Endodermal cell (in vitro differentiated cells): Measurements from ENCODE around the gene GNB1. TPM values are rescaled to one million over a fixed set of nuclear protein-coding genes. Genes with fewer than 3 reads are reported as not detected.

Experiments
- DNase-seq: peaks from one replicate; pipeline ENCODE4 v3.0.0-alpha.2; 2017
- H3K27ac ChIP-seq: 2 replicates; pipeline ENCODE4 v1.5.1; 2013; ENCODE audit warnings: mild to moderate bottlenecking, low read depth, low read length, moderate library complexity
- H3K27me3 ChIP-seq: 2 replicates; pipeline ENCODE4 v1.6.1; 2013; ENCODE audit warnings: mild to moderate bottlenecking, low read length, moderate library complexity; ENCODE audit not compliant: insufficient read depth, control insufficient read depth, poor library complexity, severe bottlenecking
- H3K36me3 ChIP-seq: 2 replicates; pipeline ENCODE4 v1.7.0; 2013; ENCODE audit warnings: mild to moderate bottlenecking, low read length, moderate library complexity; ENCODE audit not compliant: control insufficient read depth, insufficient read depth
- H3K4me1 ChIP-seq: one replicate; pipeline ENCODE4 v1.7.0; 2013; ENCODE audit warnings: low read length; ENCODE audit not compliant: control insufficient read depth, insufficient read depth
- H3K4me3 ChIP-seq: 2 replicates; pipeline ENCODE4 v1.5.1; 2013; ENCODE audit warnings: mild to moderate bottlenecking, low read length, moderate library complexity
- H3K9ac ChIP-seq: 2 replicates; pipeline ENCODE4 v1.6.1; 2013; ENCODE audit warnings: mild to moderate bottlenecking, low read length, moderate library complexity; ENCODE audit not compliant: poor library complexity, severe bottlenecking; ENCODE audit errors: extremely low read depth
- H3K9me3 ChIP-seq: 2 replicates; pipeline ENCODE4 v1.6.1; 2013; ENCODE audit warnings: mild to moderate bottlenecking, low read length, moderate library complexity; ENCODE audit not compliant: control insufficient read depth
- H3K27ac Mint-ChIP-seq: 2 replicates; pipeline ENCODE4 v1.8.0; 2020; ENCODE audit warnings: mixed read lengths
- H3K27me3 Mint-ChIP-seq: 2 replicates; pipeline ENCODE4 v1.8.0; 2021; ENCODE audit warnings: mild to moderate bottlenecking, mixed read lengths; ENCODE audit not compliant: insufficient read depth
- H3K36me3 Mint-ChIP-seq: 2 replicates; pipeline ENCODE4 v1.8.0; 2020; ENCODE audit warnings: low read depth, mixed read lengths
- H3K4me1 Mint-ChIP-seq: 2 replicates; pipeline ENCODE4 v1.8.0; 2020; ENCODE audit warnings: mixed read lengths
- H3K4me3 Mint-ChIP-seq: 2 replicates; pipeline ENCODE4 v1.8.0; 2020; ENCODE audit warnings: mild to moderate bottlenecking, moderate library complexity, mixed read lengths
- H3K9me3 Mint-ChIP-seq: 2 replicates; pipeline ENCODE4 v1.8.0; 2020; ENCODE audit warnings: mild to moderate bottlenecking, mixed read lengths
- CTCF ChIP-seq: fragments of 200-600 bp; sonication (generic); conservative IDR thresholded peaks from 2 replicates; pipeline ENCODE4 v1.5.0; 2021; ENCODE audit warnings: antibody characterized with exemption, mild to moderate bottlenecking
- whole genome bisulfite sequencing, 2 experiments: methylation state at CpG; one replicate each; pipeline versions ENCODE4 v1.1.5 to v1.1.7; 2013; ENCODE audit warnings: missing lambda C conversion rate in 2 of 2, mixed read lengths in 1 of 2; ENCODE audit not compliant: insufficient coverage in 1 of 2, insufficient read length in 1 of 2; 5-methylcytosine and 5-hydroxymethylcytosine counted together
- total RNA-seq, 2 donors: library from RNA; stranded (reverse); fragmentation: NEBNext Ultra II Directional in 1 of 2; extraction: Animal tissue kit (Norgen Biotek cat#: 25700) in 1 of 2; gene quantifications; 2 replicates in 1 of 2; 3 replicates in 1 of 2; pipeline ENCODE4 v1.2.1, GENCODE V29; 2021

The GNB1 gene
- total RNA-seq, 2 donors from 2014 or later, result 369 to 371 TPM

- Mint-ChIP-seq H3K4me1 (peaks cover 2% of the 10 kb centered on the region), H3K4me3 (no peak overlapping the region), H3K9me3 (no peaks in the 10 kb centered on the region), H3K27ac (no peak overlapping the region), H3K27me3 (peaks cover 2% of the 10 kb centered on the region), H3K36me3 (no peaks in the 10 kb centered on the region)
- H3K27me3 ChIP-seq, result no peaks in the 10 kb centered on the region
- H3K36me3 ChIP-seq, result no peaks in the 10 kb centered on the region
- no peaks in the 10 kb centered on the region for H3K4me1 ChIP-seq
- H3K27ac ChIP-seq, result no peak overlapping the region
- no peak for TF ChIP-seq CTCF
- DNase-seq, result no peak
- no peak overlapping the region for H3K4me3 ChIP-seq
- no peak overlapping the region for H3K9ac ChIP-seq
- H3K9me3 ChIP-seq, result no peaks in the 10 kb centered on the region
- WGBS, 2 experiments, result 89 to 93% methylated on average over 12 to 28 of the region's 28 CpGs
These were observed 48.6 kb upstream of the GNB1 start for GRCh38 chr1:1939296-1940122.

GRCh38 chr1:1938613-1939295 is 47.9 kb upstream of the GNB1 start:
- H3K27me3 Mint-ChIP-seq, result no peaks in the 10 kb centered on the region
- H3K27me3 ChIP-seq, result no peaks in the 10 kb centered on the region
- H3K27ac ChIP-seq, result no peak overlapping the region
- H3K36me3 Mint-ChIP-seq, result no peaks in the 10 kb centered on the region
- no peaks in the 10 kb centered on the region for H3K4me1 Mint-ChIP-seq
- H3K4me3 ChIP-seq, result no peak overlapping the region
- peaks cover 7% of the 10 kb centered on the region for H3K9me3 Mint-ChIP-seq
- H3K27ac Mint-ChIP-seq, result no peak overlapping the region
- H3K9ac ChIP-seq, result no peak overlapping the region
- no peaks in the 10 kb centered on the region for H3K9me3 ChIP-seq
- DNase-seq, result no peak
- no peak for TF ChIP-seq CTCF
- H3K4me3 Mint-ChIP-seq, result no peak overlapping the region
- no peaks in the 10 kb centered on the region for H3K4me1 ChIP-seq
- 88 to 90% methylated on average over 17 to 24 of the region's 24 CpGs for WGBS, 2 experiments
- no peaks in the 10 kb centered on the region for H3K36me3 ChIP-seq

GRCh38 chr1:1938276-1938573 is 47.3 kb upstream of the GNB1 start:
- H3K4me1 ChIP-seq, result no peaks in the 10 kb centered on the region
- Mint-ChIP-seq H3K4me3 (no peak overlapping the region), H3K9me3 (peaks cover 11% of the 10 kb centered on the region), H3K4me1 (no peaks in the 10 kb centered on the region), H3K27ac (no peak overlapping the region), H3K36me3 (no peaks in the 10 kb centered on the region), H3K27me3 (no peaks in the 10 kb centered on the region)
- 77 to 79% methylated on average over 6 of the region's 6 CpGs for WGBS, 2 experiments
- no peak for TF ChIP-seq CTCF
- H3K4me3 ChIP-seq, result no peak overlapping the region
- H3K27me3 ChIP-seq, result no peaks in the 10 kb centered on the region
- no peaks in the 10 kb centered on the region for H3K36me3 ChIP-seq
- H3K9ac ChIP-seq, result no peak overlapping the region
- no peak overlapping the region for H3K27ac ChIP-seq
- DNase-seq, result no peak
- H3K9me3 ChIP-seq, result no peaks in the 10 kb centered on the region
